Measurements from ENCODE around the gene ZC3H12C.

DNA sequence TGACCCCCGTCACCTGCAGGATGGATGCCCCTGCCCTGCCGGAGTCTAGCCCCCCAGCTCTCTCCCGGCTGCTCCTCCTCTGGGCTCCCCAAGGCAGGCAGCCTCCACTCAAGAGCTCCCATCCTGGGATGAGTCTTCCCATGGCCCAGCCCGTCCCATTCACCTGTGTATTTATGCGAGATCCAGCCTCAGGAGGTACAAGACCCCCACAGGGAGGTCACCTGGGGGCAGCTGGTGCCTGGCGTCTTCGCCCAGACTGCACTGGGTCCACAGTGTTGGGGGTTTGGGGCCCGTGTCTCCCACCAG lies 43.0 kb upstream of the ZC3H12C start:
- TF ChIP-seq EZH2 (IDR thresholded peaks at IDR 0.05; ENCODE audit: borderline replicate concordance, low read length) = no peak
- TF ChIP-seq, protein P1, sequence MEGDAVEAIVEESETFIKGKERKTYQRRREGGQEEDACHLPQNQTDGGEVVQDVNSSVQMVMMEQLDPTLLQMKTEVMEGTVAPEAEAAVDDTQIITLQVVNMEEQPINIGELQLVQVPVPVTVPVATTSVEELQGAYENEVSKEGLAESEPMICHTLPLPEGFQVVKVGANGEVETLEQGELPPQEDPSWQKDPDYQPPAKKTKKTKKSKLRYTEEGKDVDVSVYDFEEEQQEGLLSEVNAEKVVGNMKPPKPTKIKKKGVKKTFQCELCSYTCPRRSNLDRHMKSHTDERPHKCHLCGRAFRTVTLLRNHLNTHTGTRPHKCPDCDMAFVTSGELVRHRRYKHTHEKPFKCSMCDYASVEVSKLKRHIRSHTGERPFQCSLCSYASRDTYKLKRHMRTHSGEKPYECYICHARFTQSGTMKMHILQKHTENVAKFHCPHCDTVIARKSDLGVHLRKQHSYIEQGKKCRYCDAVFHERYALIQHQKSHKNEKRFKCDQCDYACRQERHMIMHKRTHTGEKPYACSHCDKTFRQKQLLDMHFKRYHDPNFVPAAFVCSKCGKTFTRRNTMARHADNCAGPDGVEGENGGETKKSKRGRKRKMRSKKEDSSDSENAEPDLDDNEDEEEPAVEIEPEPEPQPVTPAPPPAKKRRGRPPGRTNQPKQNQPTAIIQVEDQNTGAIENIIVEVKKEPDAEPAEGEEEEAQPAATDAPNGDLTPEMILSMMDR (IDR thresholded peaks at IDR 0.05; ENCODE audit: low read length) = no peak

All from OCI-LY1 (cell line).